Colon (tissue), 2 donors: ENCODE results near the gene S100A14.
"Not testable (repeated sequence)": the region's sequence is repeated elsewhere in the genome, so short reads cannot be mapped to it uniquely, and the experiment has no call there.

Source experiments
- FAIRE-seq: peaks from 2 replicates; lab custom pipeline; 2012; peaks lifted over from hg19 to GRCh38; lab: Jason Lieb, UNC
- donor health status: control.
- donor health status: control.

The S100A14 gene

GRCh38 chr1:153616144-153616916 lies at the start of gene S100A14:
S100A14 (minus strand) TSS chr1:153616325; CDS start chr1:153615858, 467 bp downstream.
- FAIRE-seq: no peak

- no peak for FAIRE-seq
Measured at GRCh38 chr1:153663211-153663610, 47.1 kb upstream of the S100A14 start.

- no peak for FAIRE-seq
Measured at GRCh38 chr1:153662269-153662668, 46.1 kb upstream of the S100A14 start.

GRCh38 chr1:153661111-153661708 lies 45.1 kb upstream of the S100A14 start:
- no peak for FAIRE-seq

GRCh38 chr1:153659656-153660055 lies 43.5 kb upstream of the S100A14 start:
- FAIRE-seq: no peak

GRCh38 chr1:153659175-153659534 lies 43.0 kb upstream of the S100A14 start:
- FAIRE-seq: no peak

GRCh38 chr1:153658400-153659174 lies 42.5 kb upstream of the S100A14 start, which contains the start of gene SNAPIN:
SNAPIN (plus strand) TSS chr1:153658703; CDS start chr1:153658744, 41 bp downstream.
- FAIRE-seq: no peak

- FAIRE-seq: no peak
Measured at GRCh38 chr1:153655333-153655732, 39.2 kb upstream of the S100A14 start.

- no peak for FAIRE-seq
Measured at GRCh38 chr1:153652805-153653500, 36.8 kb upstream of the S100A14 start.

- no peak for FAIRE-seq
Measured at GRCh38 chr1:153651771-153652170, 35.6 kb upstream of the S100A14 start.

- FAIRE-seq: no peak
Measured at GRCh38 chr1:153649863-153650235, 33.7 kb upstream of the S100A14 start.

- no peak for FAIRE-seq
Measured at GRCh38 chr1:153649137-153649862, 33.2 kb upstream of the S100A14 start.

- no peak for FAIRE-seq
Measured at GRCh38 chr1:153648000-153648643, 32.0 kb upstream of the S100A14 start.

- no peak for FAIRE-seq
Measured at GRCh38 chr1:153647346-153647714, 31.2 kb upstream of the S100A14 start.

GRCh38 chr1:153646672-153647345 lies 30.7 kb upstream of the S100A14 start:
- FAIRE-seq: no peak

- FAIRE-seq: no peak
Measured at GRCh38 chr1:153643816-153644215, 27.7 kb upstream of the S100A14 start.

- FAIRE-seq: no peak
Measured at GRCh38 chr1:153643100-153643499, 27.0 kb upstream of the S100A14 start.

- FAIRE-seq: no peak
Measured at GRCh38 chr1:153642161-153642560, 26.0 kb upstream of the S100A14 start.

GRCh38 chr1:153640861-153641260 lies 24.7 kb upstream of the S100A14 start:
- no peak for FAIRE-seq

- FAIRE-seq: not testable (repeated sequence)
Measured at GRCh38 chr1:153640213-153640612, 24.1 kb upstream of the S100A14 start.

GRCh38 chr1:153639280-153639679 lies 23.2 kb upstream of the S100A14 start:
- no peak for FAIRE-seq
